WTC11 (cell line): ENCODE measurements around the gene SRXN1. TPM values are rescaled to one million over a fixed set of nuclear protein-coding genes. Genes with fewer than 3 reads are reported as not detected.

Experiments
- ATAC-seq: fragments of 200-7000 bp; cut with Tn5 transposase; 2 replicates; pipeline ENCODE4 v1.10.0; 2021; ENCODE audit warnings: mild to moderate bottlenecking, moderate library complexity
- CTCF ChIA-PET: fragments of 300-600 bp; sonication (Branson Sonifier 250); formaldehyde crosslinking; loops from one replicate; lab custom pipeline; 2021; ENCODE audit warnings: antibody characterized with exemption; lab: Charles Lee
- POLR2A ChIA-PET: fragments of 350-600 bp; sonication (Branson Sonifier 250); formaldehyde crosslinking; loops from one replicate; lab custom pipeline; 2021; ENCODE audit warnings: antibody characterized with exemption; lab: Charles Lee
- DNase-seq: peaks from one replicate; pipeline ENCODE4 v3.0.0; 2021; ENCODE audit warnings: low spot score
- H3K27ac Mint-ChIP-seq: 2 replicates; pipeline ENCODE4 v1.8.0; 2021; ENCODE audit warnings: mixed read lengths
- H3K27me3 Mint-ChIP-seq: 2 replicates; pipeline ENCODE4 v1.8.0; 2021; ENCODE audit warnings: low read depth, mild to moderate bottlenecking, moderate library complexity, mixed read lengths
- H3K36me3 Mint-ChIP-seq: 2 replicates; pipeline ENCODE4 v1.8.0; 2021; ENCODE audit warnings: mixed read lengths
- H3K4me1 Mint-ChIP-seq: 2 replicates; pipeline ENCODE4 v1.8.0; 2022; ENCODE audit warnings: mixed read lengths
- H3K4me3 Mint-ChIP-seq: 2 replicates; pipeline ENCODE4 v1.8.0; 2021; ENCODE audit warnings: mild to moderate bottlenecking, moderate library complexity, mixed read lengths
- H3K9me3 Mint-ChIP-seq: 2 replicates; pipeline ENCODE4 v1.8.0; 2021; ENCODE audit warnings: mixed read lengths
- ESRRA ChIP-seq: sonication (generic); formaldehyde crosslinking; IDR thresholded peaks from 2 replicates; pipeline ENCODE4 v1.8.1; 2022; ENCODE audit warnings: mild to moderate bottlenecking, missing genetic modification reagents, borderline replicate concordance
- GABPB1 ChIP-seq: sonication (generic); formaldehyde crosslinking; IDR thresholded peaks from 2 replicates; pipeline ENCODE4 v1.8.1; 2023; ENCODE audit warnings: mild to moderate bottlenecking, missing genetic modification reagents
- HMGA2 ChIP-seq: fragments of 250-450 bp; sonication (Bioruptor Pico); IDR thresholded peaks from 2 replicates; pipeline ENCODE4 v1.4.0; 2021; ENCODE audit warnings: mild to moderate bottlenecking, moderate library complexity
- MYBL2 ChIP-seq: sonication (generic); formaldehyde crosslinking; IDR thresholded peaks from 2 replicates; pipeline ENCODE4 v1.8.1; 2023; ENCODE audit warnings: mild to moderate bottlenecking, moderate library complexity, missing genetic modification reagents
- OVOL2 ChIP-seq: fragments of 250-450 bp; sonication (Bioruptor Pico); IDR thresholded peaks from 2 replicates; pipeline ENCODE4 v1.9.0; 2021; ENCODE audit warnings: mild to moderate bottlenecking, borderline replicate concordance
- SOX15 ChIP-seq: fragments of 250-450 bp; sonication (Bioruptor Pico); IDR thresholded peaks from 2 replicates; pipeline ENCODE4 v1.9.0; 2021; ENCODE audit warnings: mild to moderate bottlenecking
- TEAD1 ChIP-seq: sonication (generic); formaldehyde crosslinking; IDR thresholded peaks from 2 replicates; pipeline ENCODE4 v1.8.0; 2022; ENCODE audit warnings: mild to moderate bottlenecking, missing genetic modification reagents
- TEAD4 ChIP-seq: sonication (generic); formaldehyde crosslinking; IDR thresholded peaks from 2 replicates; pipeline ENCODE4 v1.8.0; 2022; ENCODE audit warnings: mild to moderate bottlenecking, missing genetic modification reagents
- ZNF138 ChIP-seq: sonication (generic); formaldehyde crosslinking; conservative IDR thresholded peaks from 2 replicates; pipeline ENCODE4 v1.8.1; 2022; ENCODE audit warnings: mild to moderate bottlenecking, moderate library complexity, missing genetic modification reagents
- ZNF317 ChIP-seq: sonication (generic); formaldehyde crosslinking; IDR thresholded peaks from 2 replicates; pipeline ENCODE4 v1.8.1; 2023; ENCODE audit warnings: low read depth, mild to moderate bottlenecking, moderate library complexity, missing genetic modification reagents, borderline replicate concordance
- ZNF671 ChIP-seq: fragments of 250-450 bp; sonication (Bioruptor Pico); IDR thresholded peaks from 2 replicates; pipeline ENCODE4 v1.8.0; 2021; ENCODE audit warnings: mild to moderate bottlenecking
- total RNA-seq: library from RNA; stranded (reverse); gene quantifications from 3 replicates; pipeline ENCODE4 v1.2.3, GENCODE V29; 2021
- TF ChIP-seq, protein P1 (sequence below): sonication (generic); formaldehyde crosslinking; IDR thresholded peaks from 2 replicates; pipeline ENCODE4 v1.8.1; 2023; ENCODE audit warnings: mild to moderate bottlenecking, missing genetic modification reagents, borderline replicate concordance
- TF ChIP-seq, protein P2 (sequence below): sonication (generic); formaldehyde crosslinking; IDR thresholded peaks from 2 replicates; pipeline ENCODE4 v1.8.0; 2022; ENCODE audit warnings: mild to moderate bottlenecking, missing genetic modification reagents
- TF ChIP-seq, protein P3 (sequence below): sonication (generic); formaldehyde crosslinking; IDR thresholded peaks from 2 replicates; pipeline ENCODE4 v1.8.1; 2022; ENCODE audit warnings: missing genetic modification reagents, borderline replicate concordance
- TF ChIP-seq, protein P4 (sequence below): sonication (generic); formaldehyde crosslinking; IDR thresholded peaks from 2 replicates; pipeline ENCODE4 v1.8.0; 2023; ENCODE audit warnings: missing genetic modification reagents
- TF ChIP-seq, protein P5 (sequence below): sonication (generic); formaldehyde crosslinking; conservative IDR thresholded peaks from 2 replicates; pipeline ENCODE4 v1.8.1; 2022; ENCODE audit warnings: mild to moderate bottlenecking, missing genetic modification reagents
- TF ChIP-seq, protein P6 (sequence below): sonication (generic); formaldehyde crosslinking; IDR thresholded peaks from 2 replicates; pipeline ENCODE4 v1.8.1; 2023; ENCODE audit warnings: mild to moderate bottlenecking, missing genetic modification reagents, moderate library complexity
- TF ChIP-seq, protein P7 (sequence below): sonication (generic); formaldehyde crosslinking; IDR thresholded peaks from 2 replicates; pipeline ENCODE4 v1.8.0; 2022; ENCODE audit warnings: mild to moderate bottlenecking, missing genetic modification reagents
- TF ChIP-seq, protein P8 (sequence below): fragments of 250-450 bp; sonication (Bioruptor Pico); conservative IDR thresholded peaks from 2 replicates; pipeline ENCODE4 v1.9.0; 2021; ENCODE audit warnings: mild to moderate bottlenecking

SRXN1 gene
- total RNA-seq, 1 experiment from 2014 or later, result 23.0 TPM

DNA sequence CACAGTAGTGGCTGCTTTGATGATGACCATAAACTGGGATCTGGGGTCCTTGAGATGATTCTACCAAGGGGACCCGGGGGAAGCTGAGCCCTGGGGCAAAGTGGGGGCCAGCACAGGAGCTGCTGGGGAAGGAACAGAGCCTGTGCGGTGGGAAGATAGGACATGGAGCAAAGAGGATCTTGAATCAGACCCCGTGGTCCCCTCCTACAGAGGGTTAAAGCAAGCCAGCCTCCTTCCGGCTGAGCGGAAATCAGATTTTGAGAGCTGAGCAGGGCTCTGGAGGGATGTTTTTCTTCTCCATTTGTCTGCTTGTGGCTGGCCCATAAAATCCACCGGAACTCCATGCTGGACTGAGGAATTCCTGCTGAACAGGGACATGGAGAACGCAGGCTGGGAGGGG is 32.8 kb downstream of the SRXN1 start (continued):
- TF ChIP-seq, protein P1, sequence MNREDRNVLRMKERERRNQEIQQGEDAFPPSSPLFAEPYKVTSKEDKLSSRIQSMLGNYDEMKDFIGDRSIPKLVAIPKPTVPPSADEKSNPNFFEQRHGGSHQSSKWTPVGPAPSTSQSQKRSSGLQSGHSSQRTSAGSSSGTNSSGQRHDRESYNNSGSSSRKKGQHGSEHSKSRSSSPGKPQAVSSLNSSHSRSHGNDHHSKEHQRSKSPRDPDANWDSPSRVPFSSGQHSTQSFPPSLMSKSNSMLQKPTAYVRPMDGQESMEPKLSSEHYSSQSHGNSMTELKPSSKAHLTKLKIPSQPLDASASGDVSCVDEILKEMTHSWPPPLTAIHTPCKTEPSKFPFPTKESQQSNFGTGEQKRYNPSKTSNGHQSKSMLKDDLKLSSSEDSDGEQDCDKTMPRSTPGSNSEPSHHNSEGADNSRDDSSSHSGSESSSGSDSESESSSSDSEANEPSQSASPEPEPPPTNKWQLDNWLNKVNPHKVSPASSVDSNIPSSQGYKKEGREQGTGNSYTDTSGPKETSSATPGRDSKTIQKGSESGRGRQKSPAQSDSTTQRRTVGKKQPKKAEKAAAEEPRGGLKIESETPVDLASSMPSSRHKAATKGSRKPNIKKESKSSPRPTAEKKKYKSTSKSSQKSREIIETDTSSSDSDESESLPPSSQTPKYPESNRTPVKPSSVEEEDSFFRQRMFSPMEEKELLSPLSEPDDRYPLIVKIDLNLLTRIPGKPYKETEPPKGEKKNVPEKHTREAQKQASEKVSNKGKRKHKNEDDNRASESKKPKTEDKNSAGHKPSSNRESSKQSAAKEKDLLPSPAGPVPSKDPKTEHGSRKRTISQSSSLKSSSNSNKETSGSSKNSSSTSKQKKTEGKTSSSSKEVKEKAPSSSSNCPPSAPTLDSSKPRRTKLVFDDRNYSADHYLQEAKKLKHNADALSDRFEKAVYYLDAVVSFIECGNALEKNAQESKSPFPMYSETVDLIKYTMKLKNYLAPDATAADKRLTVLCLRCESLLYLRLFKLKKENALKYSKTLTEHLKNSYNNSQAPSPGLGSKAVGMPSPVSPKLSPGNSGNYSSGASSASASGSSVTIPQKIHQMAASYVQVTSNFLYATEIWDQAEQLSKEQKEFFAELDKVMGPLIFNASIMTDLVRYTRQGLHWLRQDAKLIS (CRISPR knock-in tag), result no peak
- TF ChIP-seq TEAD1, result no peak

DNA sequence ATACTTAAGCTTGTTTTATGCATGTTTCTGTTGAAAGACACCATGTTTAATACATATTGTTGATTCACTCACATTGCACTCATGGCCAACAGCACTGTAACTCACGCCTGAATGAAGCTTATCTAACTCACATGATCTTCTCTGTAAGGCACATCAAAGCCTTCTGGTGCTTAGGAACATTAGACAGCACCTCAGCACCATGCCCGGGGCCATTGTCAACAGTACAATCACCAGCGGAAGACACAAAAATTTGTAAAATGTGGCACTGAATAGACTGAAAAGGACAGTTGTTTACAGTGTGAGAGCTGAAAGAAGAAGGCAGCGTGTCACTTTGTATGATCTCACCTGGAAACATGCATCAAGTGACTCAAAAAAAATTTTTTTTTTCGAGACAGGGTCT is 34.0 kb downstream of the SRXN1 start:
- Mint-ChIP-seq H3K4me3 (no peak overlapping the region), H3K27me3 (no peaks in the 10 kb centered on the region; the same call in 1 of the 2 replicates), H3K9me3 (peaks cover 13% of the 10 kb centered on the region), H3K4me1 (peaks cover 18% of the 10 kb centered on the region), H3K36me3 (no peaks in the 10 kb centered on the region), H3K27ac (no peak overlapping the region)
- TF ChIP-seq SOX15, result no peak
- no peak for TF ChIP-seq HMGA2 (CRISPR knock-in tag)
- TF ChIP-seq TEAD1, result no peak
- TF ChIP-seq, protein P2, sequence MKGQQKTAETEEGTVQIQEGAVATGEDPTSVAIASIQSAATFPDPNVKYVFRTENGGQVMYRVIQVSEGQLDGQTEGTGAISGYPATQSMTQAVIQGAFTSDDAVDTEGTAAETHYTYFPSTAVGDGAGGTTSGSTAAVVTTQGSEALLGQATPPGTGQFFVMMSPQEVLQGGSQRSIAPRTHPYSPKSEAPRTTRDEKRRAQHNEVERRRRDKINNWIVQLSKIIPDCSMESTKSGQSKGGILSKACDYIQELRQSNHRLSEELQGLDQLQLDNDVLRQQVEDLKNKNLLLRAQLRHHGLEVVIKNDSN, result no peak
- no peak for TF ChIP-seq GABPB1 (CRISPR knock-in tag)
- no peak for TF ChIP-seq ZNF671 (CRISPR knock-in tag)
- TF ChIP-seq ZNF317 (CRISPR knock-in tag), result no peak
- no peak for TF ChIP-seq ESRRA
- ChIA-PET POLR2A (interaction anchor here (0.7 kb wide), 1 partner anchor 34 kb away, joined by 3 read pairs; no protein-coding TSS in a partner anchor), CTCF (interaction anchor here (0.8 kb wide), 1 partner anchor 21 kb away, joined by 3 read pairs; no protein-coding TSS in a partner anchor)
- ATAC-seq (no peak), DNase-seq (no peak)

DNA sequence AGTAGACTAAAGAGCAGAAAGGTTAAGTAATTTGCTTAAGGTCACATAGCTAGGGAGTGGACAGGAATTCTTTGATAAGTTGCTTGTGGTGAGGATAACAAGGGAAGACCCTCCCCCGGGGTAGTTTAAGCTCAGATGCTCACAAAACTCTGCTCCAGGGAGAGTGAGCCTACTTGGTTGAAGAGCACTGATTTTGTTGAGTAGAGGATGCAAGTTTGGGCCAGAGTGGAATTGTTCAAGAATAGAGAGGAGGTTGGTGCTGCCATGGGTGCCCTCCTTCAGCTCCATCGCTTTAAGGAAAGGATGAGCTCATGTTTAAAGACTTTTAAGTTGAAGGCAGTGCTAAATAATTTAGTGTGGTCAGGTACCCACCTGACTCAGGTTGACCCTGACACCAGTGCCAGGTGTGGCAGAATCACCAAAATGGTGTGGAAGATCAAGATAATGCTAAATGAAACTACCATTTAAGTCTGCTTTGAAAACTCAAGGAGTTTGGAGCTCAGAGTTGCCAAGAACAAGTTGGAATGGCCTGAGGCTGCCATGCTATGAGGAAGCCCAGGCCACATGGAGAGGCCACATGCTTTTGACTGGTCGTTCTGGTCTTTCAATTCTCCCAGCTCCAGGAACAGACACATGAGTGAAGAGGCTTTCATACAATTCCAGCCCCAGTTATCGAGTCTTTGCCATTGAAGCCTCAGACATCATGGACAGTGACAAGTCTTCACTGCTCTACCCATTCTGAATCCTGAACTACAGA is 34.9 kb downstream of the SRXN1 start:
- no peak overlapping the region for H3K27ac Mint-ChIP-seq
- CTCF ChIA-PET, result interaction anchor here (0.8 to 1.8 kb wide), 6 partner anchors 8 to 56 kb away, joined by 3 to 15 read pairs (median 4); no protein-coding TSS in a partner anchor
- peaks cover 5% of the 10 kb centered on the region for H3K27me3 Mint-ChIP-seq
- H3K4me1 Mint-ChIP-seq, result peaks cover 13% of the 10 kb centered on the region
- DNase-seq (no peak), ATAC-seq (no peak)
- no peak overlapping the region for H3K4me3 Mint-ChIP-seq
- POLR2A ChIA-PET, result interaction anchor here (0.7 kb wide), 1 partner anchor 33 kb away, joined by 3 read pairs; no protein-coding TSS in a partner anchor
- no peaks in the 10 kb centered on the region for H3K36me3 Mint-ChIP-seq
- H3K9me3 Mint-ChIP-seq, result peaks cover 13% of the 10 kb centered on the region
- no peak for TF ChIP-seq TEAD4 (CRISPR knock-in tag)
- TF ChIP-seq MYBL2 (CRISPR knock-in tag), result no peak
- TF ChIP-seq, protein P3, sequence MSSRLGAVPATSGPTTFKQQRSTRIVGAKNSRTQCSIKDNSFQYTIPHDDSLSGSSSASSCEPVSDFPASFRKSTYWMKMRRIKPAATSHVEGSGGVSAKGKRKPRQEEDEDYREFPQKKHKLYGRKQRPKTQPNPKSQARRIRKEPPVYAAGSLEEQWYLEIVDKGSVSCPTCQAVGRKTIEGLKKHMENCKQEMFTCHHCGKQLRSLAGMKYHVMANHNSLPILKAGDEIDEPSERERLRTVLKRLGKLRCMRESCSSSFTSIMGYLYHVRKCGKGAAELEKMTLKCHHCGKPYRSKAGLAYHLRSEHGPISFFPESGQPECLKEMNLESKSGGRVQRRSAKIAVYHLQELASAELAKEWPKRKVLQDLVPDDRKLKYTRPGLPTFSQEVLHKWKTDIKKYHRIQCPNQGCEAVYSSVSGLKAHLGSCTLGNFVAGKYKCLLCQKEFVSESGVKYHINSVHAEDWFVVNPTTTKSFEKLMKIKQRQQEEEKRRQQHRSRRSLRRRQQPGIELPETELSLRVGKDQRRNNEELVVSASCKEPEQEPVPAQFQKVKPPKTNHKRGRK (CRISPR knock-in tag), result no peak
- TF ChIP-seq, protein P4, sequence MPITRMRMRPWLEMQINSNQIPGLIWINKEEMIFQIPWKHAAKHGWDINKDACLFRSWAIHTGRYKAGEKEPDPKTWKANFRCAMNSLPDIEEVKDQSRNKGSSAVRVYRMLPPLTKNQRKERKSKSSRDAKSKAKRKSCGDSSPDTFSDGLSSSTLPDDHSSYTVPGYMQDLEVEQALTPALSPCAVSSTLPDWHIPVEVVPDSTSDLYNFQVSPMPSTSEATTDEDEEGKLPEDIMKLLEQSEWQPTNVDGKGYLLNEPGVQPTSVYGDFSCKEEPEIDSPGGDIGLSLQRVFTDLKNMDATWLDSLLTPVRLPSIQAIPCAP, result no peak
- TF ChIP-seq ZNF138 (CRISPR knock-in tag), result no peak
- TF ChIP-seq, protein P2, result no peak
- TF ChIP-seq, protein P5, sequence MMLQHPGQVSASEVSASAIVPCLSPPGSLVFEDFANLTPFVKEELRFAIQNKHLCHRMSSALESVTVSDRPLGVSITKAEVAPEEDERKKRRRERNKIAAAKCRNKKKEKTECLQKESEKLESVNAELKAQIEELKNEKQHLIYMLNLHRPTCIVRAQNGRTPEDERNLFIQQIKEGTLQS (CRISPR knock-in tag), result no peak
- TF ChIP-seq, protein P6, sequence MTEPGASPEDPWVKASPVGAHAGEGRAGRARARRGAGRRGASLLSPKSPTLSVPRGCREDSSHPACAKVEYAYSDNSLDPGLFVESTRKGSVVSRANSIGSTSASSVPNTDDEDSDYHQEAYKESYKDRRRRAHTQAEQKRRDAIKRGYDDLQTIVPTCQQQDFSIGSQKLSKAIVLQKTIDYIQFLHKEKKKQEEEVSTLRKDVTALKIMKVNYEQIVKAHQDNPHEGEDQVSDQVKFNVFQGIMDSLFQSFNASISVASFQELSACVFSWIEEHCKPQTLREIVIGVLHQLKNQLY, result no peak
- TF ChIP-seq, protein P7, sequence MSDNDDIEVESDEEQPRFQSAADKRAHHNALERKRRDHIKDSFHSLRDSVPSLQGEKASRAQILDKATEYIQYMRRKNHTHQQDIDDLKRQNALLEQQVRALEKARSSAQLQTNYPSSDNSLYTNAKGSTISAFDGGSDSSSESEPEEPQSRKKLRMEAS (CRISPR knock-in tag), result no peak
- TF ChIP-seq, protein P8, sequence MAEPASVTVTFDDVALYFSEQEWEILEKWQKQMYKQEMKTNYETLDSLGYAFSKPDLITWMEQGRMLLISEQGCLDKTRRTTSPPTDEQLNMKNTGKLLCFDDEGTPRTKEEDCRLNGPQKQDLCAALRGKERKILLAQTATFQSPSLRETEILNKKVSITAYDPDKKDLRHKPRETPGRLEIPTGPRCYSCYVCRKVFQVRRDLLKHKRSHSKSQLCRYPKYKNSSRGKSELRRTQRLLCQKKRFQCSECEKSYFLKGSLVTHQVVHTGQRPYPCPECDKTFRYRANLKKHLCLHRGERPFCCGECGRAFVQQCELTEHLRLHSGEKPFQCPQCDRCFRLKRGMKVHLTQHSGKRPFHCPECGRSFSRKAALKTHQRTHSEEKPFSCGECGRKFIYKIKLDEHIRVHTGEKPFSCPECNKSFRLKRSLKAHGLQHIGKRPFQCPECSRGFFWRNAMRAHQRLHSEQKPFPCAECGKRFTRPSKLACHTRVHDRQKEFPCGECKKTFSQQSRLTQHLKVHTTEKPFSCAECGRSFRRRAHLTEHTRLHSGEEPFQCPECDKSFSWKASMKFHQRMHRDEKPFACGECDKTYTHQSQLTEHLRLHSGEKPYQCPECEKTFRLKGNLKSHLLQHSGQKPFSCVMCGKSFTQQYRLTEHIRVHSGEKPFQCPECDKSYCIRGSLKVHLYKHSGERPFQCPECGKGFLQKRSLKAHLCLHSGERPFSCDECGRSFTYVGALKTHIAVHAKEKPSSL (CRISPR knock-in tag), result no peak
- no peak for TF ChIP-seq OVOL2 (CRISPR knock-in tag)
